GM21367 (cell line): ENCODE data around the gene POLG.

Experiments
- ATAC-seq: cut with Tn5 transposase; IDR thresholded peaks from one replicate; pipeline ENCODE4 v1.9.1; 2021; ENCODE audit not compliant: unreplicated experiment

The POLG gene

GRCh38 chr15:89370120-89370977 is 35.7 kb upstream of the POLG start:
- no peak for ATAC-seq

GRCh38 chr15:89369341-89369947 is 34.8 kb upstream of the POLG start:
- ATAC-seq = no peak

- no peak for ATAC-seq
These were observed 34.1 kb upstream of the POLG start for GRCh38 chr15:89368566-89369223.

GRCh38 chr15:89367485-89368451 is 33.1 kb upstream of the POLG start:
- no peak for ATAC-seq

- ATAC-seq = no peak
These were observed 32.2 kb upstream of the POLG start for GRCh38 chr15:89366656-89367393.

- ATAC-seq = no peak
These were observed 30.9 kb upstream of the POLG start for GRCh38 chr15:89365462-89366065.

- no peak for ATAC-seq
These were observed 30.3 kb upstream of the POLG start for GRCh38 chr15:89364741-89365450.

GRCh38 chr15:89364341-89364740 is 29.7 kb upstream of the POLG start:
- no peak for ATAC-seq

- ATAC-seq = no peak
These were observed 29.1 kb upstream of the POLG start for GRCh38 chr15:89363770-89364169.

- no peak for ATAC-seq
These were observed 28.5 kb upstream of the POLG start for GRCh38 chr15:89363133-89363532.

- no peak for ATAC-seq
These were observed 27.8 kb upstream of the POLG start for GRCh38 chr15:89362203-89363101.

GRCh38 chr15:89361451-89362202 is 27.0 kb upstream of the POLG start:
- ATAC-seq = no peak

GRCh38 chr15:89360294-89360971 is 25.8 kb upstream of the POLG start:
- ATAC-seq = no peak

GRCh38 chr15:89359471-89360293 is 25.1 kb upstream of the POLG start:
- no peak for ATAC-seq

GRCh38 chr15:89358755-89359439 is 24.3 kb upstream of the POLG start:
- ATAC-seq = peak; percentile 56

- ATAC-seq = peak; percentile 82
These were observed 23.8 kb upstream of the POLG start for GRCh38 chr15:89358435-89358754.
